ENCODE data around the gene SRPX.

The SRPX gene

DNA sequence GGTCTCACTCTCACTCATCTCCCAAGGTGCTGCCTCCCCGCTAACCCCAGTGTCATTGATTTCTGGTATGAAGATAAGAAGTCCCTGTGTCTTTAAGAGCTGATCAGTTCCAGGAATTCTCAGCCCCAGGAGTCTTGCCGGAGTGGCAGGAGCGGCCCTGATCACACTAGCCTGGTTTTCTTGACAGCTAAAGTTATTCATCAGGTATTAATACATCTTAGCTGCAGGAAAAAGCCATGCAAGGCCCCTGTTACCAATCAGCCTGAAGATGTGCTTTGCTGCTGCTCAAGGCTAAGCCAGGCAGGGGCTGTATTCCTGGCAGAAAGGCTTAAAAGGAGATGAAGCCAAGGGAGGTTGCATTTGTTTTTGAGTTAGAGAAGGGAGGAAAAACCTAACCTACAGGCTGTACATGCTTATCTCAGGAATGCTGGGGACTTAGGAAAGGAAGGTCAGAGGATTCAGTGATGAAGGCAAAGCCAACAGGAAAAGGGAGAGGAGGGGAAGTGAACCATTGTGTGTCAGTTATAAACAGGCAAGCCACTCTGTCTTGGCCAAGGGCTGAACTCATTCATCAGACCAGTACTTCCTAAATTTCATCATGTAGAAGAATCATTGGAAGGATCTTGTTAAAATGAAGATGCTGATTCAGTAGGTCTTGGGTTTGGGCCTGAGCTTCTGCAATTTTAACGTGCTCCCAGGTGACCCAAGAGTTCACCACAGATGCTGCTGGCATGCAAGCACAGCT is 8.6 kb downstream of the SRPX start:
- DNase-seq: no peak

DNA sequence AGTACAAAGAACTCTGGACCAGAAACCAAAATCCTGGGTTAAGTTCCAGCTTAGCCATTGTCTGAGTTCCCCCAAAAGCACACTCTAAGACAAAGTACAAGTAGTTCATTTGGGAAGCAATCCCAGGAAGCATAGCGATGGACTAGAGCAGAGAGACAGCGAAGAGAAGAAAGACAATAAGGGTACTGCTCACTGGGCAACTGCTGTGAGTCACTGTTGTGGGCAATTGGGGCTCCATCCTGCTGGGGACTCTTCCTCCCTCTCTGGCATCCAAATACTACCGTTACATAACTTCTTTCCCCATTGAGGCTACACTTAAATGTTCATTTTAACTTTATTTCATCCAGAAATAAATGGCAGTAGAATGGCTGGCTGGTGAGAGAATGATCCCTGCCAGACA is 14.1 kb downstream of the SRPX start:
- no peak for DNase-seq

DNA sequence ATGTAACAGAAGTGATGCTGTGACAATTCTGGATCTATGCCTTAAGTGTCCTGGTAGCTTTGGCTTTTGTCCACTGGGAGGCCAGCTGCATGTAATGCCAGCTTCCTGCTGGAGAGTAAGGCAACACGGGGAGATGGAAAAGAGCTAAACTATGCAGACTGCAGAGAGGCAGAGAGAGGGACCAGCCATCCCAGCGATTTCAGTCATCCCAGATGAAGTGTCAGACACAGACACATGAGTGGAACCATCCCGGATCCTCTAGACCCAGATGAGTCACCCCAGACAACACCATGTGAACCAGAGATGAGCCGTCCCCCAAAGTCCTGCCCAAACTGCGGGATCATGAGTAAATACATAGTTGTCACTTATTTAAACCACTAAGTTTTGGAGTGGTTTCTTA is 14.6 kb downstream of the SRPX start:
- no peak for DNase-seq

GRCh38 chrX:38205039-38205438 is 15.6 kb downstream of the SRPX start:
- peak; percentile 24 for DNase-seq

- no peak for DNase-seq
These were observed 28.5 kb downstream of the SRPX start for GRCh38 chrX:38192007-38192810.

DNA sequence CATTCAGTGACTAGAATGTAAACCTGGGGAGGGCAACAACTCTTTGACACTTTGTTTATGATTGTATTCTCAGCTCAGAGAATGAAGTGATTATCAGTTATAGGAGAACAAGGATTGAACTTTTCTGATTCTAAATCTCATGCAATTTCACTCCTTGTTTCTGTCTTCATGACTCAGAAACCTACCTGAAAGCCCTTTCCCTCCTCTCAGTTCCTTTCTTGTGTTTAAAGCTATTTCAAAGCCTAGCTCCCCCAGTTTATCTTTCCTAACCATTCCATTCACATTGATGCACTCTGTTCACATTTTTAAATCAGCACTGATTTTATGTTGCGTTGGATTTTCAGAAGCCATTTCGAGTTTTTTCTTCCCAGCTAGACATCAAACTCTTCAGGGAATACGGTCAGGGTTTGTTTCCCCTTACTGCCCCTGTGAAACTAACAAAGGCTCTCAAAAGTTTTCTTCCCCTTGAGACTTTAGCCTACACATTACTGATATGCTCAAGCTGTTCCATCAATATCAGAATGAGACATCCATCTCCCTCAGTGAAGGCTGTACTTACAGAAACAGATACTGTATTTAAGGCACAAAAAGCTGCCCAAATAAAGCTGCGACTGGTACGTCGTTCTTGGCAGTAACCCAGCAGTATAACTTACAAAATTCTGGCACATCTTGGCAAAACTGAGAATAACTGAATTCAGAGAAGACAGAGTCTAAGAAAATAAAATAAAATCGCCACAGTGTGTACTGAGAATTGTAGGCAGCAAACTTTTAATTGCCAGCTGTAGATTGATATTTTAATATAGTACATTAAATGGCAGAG is 31.0 kb downstream of the SRPX start:
- no peak for DNase-seq

DNA sequence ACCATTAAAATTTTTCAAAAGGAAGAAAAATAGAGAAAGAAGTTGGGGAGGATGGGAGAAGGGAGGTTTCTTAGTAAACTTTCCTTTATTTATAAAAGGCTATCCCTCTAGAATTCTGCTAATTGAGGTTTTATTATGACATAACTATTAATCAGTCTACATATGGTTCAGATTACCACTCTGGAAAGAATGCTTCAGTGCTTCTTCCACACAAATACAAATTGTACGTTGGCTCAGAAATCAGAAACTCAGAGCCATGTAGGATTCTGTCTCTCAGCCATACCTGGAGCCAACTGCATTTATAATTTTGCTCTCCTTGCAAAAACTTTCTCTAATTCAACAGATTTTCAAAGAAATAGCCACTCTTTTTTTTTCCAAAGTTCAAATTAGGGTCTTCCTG is 37.1 kb downstream of the SRPX start:
- no peak for DNase-seq

- no peak for DNase-seq
These were observed 39.3 kb downstream of the SRPX start for GRCh38 chrX:38181357-38181756.

GRCh38 chrX:38178396-38178795 is 42.3 kb downstream of the SRPX start:
- DNase-seq: no peak

GRCh38 chrX:38175139-38175538 is 45.5 kb downstream of the SRPX start:
- no peak for DNase-seq

GRCh38 chrX:38172596-38172995 is 48.1 kb downstream of the SRPX start:
- no peak for DNase-seq

GRCh38 chrX:38170556-38170955 is 50.1 kb downstream of the SRPX start:
- no peak for DNase-seq

DNA sequence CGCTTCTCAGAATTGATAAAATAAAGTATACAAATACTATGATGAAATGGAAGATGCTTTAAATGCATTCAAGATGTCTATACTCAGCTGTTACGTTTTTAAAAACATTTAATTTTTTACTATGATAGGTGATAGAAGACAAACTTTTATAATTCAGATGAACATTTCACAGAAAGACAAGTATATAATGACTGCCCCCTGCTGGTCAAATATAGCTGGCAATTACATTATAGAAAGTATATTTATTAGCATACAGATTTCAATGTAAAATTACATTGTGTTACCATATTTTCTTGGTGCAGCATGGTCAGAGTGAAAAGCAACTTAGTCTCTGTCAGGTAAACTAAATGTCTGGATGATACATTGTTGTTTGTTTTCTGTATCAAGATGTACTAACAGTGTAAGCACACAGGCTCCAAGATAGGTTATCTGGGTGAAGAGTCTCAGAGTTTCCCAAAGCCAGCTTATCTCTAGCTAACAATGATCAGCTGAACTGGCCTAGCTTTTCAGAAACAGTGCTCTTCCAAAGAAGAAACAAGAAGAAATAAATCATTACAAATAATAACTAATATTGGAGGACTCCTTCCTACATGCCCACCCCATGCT is 54.1 kb downstream of the SRPX start:
- DNase-seq: no peak

- no peak for DNase-seq
These were observed 55.6 kb downstream of the SRPX start for GRCh38 chrX:38165023-38165422.

- no peak for DNase-seq
These were observed 57.5 kb downstream of the SRPX start for GRCh38 chrX:38163193-38163592.

- DNase-seq: no peak
These were observed 63.8 kb downstream of the SRPX start for GRCh38 chrX:38156838-38157237.

- no peak for DNase-seq
These were observed 65.9 kb downstream of the SRPX start for GRCh38 chrX:38154818-38155217.

DNA sequence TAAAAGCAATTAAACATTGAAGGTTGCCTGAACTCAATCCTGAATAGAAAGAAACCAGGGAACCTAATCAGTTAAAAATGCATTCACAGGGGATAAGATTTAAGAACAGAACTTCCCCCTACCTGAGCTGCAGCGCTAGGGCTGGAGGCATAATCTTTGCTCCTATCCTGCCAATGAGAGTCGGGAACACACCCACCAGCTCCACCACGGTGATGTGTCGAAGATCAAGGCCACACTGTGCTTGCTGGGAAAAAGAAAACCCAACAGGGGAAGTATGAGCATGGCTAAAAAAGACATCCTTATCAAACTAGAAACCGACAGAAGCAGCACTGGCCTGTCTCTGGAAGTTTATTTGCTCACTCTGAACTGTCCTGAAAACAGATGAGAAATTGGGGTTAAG is 66.3 kb downstream of the SRPX start:
- DNase-seq: no peak

DNA sequence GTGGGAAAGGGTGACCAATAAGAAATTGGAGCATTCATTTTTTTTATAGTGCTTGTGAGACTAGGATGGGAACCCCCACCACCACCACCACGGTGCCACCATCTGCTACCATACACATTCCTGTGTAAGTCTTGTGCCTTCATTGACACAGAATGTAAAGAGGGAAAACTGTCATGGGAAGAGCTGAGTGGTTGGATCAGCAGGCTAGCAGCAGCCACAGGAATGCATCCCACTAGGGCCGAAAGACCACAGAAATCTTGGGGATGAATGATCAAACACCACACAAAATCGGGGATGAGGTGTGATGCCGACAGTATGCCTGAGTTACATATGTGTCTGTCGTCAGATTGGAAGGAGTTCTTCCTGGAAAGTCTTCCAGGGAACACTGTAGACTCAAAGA is 69.2 kb downstream of the SRPX start:
- DNase-seq: no peak

GRCh38 chrX:38150993-38151392 is 69.7 kb downstream of the SRPX start:
- DNase-seq: no peak

DNA sequence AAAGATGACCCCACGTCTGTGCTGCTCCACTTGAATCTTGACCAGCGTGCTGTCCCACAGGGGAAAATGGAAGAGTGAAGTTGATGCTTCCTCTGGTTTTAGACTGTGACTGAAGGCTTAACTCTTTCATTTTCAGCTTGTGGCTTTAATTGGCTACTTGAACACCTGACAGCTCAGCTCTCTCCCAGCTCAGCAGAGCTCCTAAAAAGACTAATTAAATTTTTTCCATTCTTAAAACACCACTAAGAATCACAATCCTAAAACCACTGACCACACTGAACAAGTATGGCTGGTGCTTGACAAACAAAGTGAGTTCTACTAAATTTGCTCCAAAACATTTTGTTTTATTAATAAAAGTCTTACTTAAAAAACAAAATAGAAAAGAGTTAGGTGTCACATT is 71.7 kb downstream of the SRPX start:
- DNase-seq: no peak

DNA sequence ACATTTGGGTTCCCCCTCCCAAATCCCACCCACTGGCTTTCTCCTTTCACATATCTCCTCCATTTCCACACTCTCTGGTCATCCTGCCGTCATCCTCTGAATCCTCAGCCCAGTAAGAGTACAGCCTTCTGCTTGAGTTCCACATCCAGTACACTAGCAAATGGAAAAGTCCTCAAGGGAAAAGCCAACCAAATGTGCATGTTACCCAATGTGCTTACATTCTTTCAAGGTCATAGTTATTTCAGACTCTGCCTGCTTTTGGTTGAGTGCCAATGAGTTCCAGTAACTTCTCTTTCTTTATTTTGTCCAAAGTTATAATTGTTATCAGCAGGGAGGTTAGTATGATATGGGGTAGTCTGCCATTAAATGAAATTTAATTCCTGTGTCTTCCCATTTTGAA is 78.1 kb downstream of the SRPX start:
- no peak for DNase-seq

GRCh38 chrX:38138900-38139299 is 81.8 kb downstream of the SRPX start:
- DNase-seq: no peak

Measured in GF-D8 (cell line).